GM12873 (cell line): ENCODE measurements around the gene SPRR1A.

Experiments
- TF ChIP-seq, protein P1 (sequence below): IDR thresholded peaks from 2 replicates; pipeline ENCODE4 v1.5.1; 2012; ENCODE audit warnings: low read depth, mild to moderate bottlenecking, moderate library complexity, low read length, control low read depth; ENCODE audit not compliant: insufficient read depth; ENCODE audit errors: missing control alignments

SPRR1A gene

GRCh38 chr1:152962876-152963415, 20.9 kb upstream of the SPRR1A start:
- TF ChIP-seq, protein P1, sequence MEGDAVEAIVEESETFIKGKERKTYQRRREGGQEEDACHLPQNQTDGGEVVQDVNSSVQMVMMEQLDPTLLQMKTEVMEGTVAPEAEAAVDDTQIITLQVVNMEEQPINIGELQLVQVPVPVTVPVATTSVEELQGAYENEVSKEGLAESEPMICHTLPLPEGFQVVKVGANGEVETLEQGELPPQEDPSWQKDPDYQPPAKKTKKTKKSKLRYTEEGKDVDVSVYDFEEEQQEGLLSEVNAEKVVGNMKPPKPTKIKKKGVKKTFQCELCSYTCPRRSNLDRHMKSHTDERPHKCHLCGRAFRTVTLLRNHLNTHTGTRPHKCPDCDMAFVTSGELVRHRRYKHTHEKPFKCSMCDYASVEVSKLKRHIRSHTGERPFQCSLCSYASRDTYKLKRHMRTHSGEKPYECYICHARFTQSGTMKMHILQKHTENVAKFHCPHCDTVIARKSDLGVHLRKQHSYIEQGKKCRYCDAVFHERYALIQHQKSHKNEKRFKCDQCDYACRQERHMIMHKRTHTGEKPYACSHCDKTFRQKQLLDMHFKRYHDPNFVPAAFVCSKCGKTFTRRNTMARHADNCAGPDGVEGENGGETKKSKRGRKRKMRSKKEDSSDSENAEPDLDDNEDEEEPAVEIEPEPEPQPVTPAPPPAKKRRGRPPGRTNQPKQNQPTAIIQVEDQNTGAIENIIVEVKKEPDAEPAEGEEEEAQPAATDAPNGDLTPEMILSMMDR, result no peak

GRCh38 chr1:152964536-152964935, 19.3 kb upstream of the SPRR1A start:
- TF ChIP-seq, protein P1, result no peak

DNA sequence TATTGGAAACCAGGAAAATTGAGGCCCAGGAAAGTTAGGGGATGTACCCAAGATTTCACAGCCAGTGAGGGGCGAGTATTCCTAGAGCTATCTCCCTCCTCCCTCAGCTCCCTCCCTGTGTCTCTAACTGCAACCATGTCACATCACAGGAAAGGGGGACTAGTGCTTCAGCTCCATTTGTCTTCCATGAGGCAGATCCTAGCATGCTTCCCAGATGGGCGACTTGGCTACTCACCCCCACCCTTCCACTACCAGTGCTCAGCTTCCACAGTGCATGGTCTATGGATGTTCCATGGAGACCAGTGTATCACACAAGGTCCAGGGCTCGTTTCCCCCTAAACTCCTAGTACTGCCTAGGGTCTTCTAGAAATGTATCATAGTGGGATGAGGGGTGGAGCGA, 18.0 kb upstream of the SPRR1A start:
- TF ChIP-seq, protein P1, result no peak

- TF ChIP-seq, protein P1, result no peak
Measured at GRCh38 chr1:152967201-152967600, 16.7 kb upstream of the SPRR1A start.

DNA sequence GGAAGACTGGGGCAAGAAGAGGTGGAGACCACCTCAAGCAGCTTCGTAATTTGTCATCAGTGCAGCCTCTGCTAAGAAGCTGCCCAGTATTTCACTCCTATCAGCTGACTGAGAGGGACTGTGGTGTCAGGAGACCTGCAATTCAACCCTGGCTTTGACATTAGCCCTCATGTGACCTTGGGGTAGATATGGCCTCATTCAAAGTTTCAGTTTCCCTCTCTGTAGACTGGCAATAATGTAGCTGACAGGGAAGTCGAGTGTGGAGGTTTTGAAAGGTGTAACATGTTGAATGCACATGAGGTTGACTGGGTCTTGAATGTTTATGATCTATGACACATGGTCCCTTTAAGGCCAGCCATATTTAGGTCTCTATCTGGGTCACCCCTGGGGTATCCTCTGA, 15.6 kb upstream of the SPRR1A start:
- TF ChIP-seq, protein P1, result no peak

GRCh38 chr1:152969036-152969435, 14.8 kb upstream of the SPRR1A start:
- TF ChIP-seq, protein P1, result no peak

- TF ChIP-seq, protein P1, result no peak
Measured at GRCh38 chr1:152970495-152970894, 13.4 kb upstream of the SPRR1A start, which contains the start of gene SPRR4. SPRR4 (plus strand) TSS chr1:152970648; CDS start chr1:152971891, 1,243 bp downstream.
